GM12878 (cell line): ENCODE results near the gene RASAL3. TPM values are rescaled to one million over a fixed set of nuclear protein-coding genes. Genes with fewer than 3 reads are reported as not detected.

ENCODE experiments used
- BACH1 ChIP-seq: fragments of 450-650 bp; IDR thresholded peaks from 2 replicates; pipeline ENCODE4 v1.6.1; 2017; ENCODE audit warnings: mild to moderate bottlenecking, borderline replicate concordance
- BHLHE40 ChIP-seq, 2 experiments: fragments of 450-650 bp in 1 of 2; IDR thresholded peaks; 2 replicates each; pipeline ENCODE4 v1.6.1; 2011 to 2017; ENCODE audit warnings: low read depth in 2 of 2, borderline replicate concordance in 1 of 2, improper control_type of control experiment in 1 of 2, low read length in 1 of 2, mild to moderate bottlenecking in 1 of 2
- CHD1 ChIP-seq: IDR thresholded peaks from 2 replicates; pipeline ENCODE4 v1.6.1; 2012; ENCODE audit warnings: low read depth, low read length, improper control_type of control experiment
- CREB1 ChIP-seq: IDR thresholded peaks from 2 replicates; pipeline ENCODE4 v1.6.1; 2012; ENCODE audit warnings: low read depth, mild to moderate bottlenecking, inconsistent platforms
- EZH2 ChIP-seq: IDR thresholded peaks from 2 replicates; pipeline ENCODE4 v1.6.1; 2012; ENCODE audit warnings: low read depth, mild to moderate bottlenecking, control low read depth, inconsistent platforms, low read length, borderline replicate concordance; ENCODE audit not compliant: control insufficient read depth
- FOS ChIP-seq: IDR thresholded peaks from 3 replicates; pipeline ENCODE4 v1.6.1; 2011; ENCODE audit warnings: borderline replicate concordance; ENCODE audit not compliant: insufficient read length; ENCODE audit errors: extremely low read depth
- GATAD2B ChIP-seq: fragments of 450-650 bp; conservative IDR thresholded peaks from 2 replicates; pipeline ENCODE4 v1.6.1; 2017; ENCODE audit warnings: low read depth, mild to moderate bottlenecking, moderate library complexity
- HCFC1 ChIP-seq: fragments of 150-350 bp; IDR thresholded peaks from 2 replicates; pipeline ENCODE4 v1.6.1; 2014; ENCODE audit warnings: low read length
- HDGF ChIP-seq: fragments of 450-650 bp; IDR thresholded peaks from 2 replicates; pipeline ENCODE4 v1.6.1; 2016; ENCODE audit warnings: antibody characterized with exemption
- JUND ChIP-seq: IDR thresholded peaks from 2 replicates; pipeline ENCODE4 v1.6.1; 2012; ENCODE audit warnings: low read depth, mild to moderate bottlenecking, low read length, improper control_type of control experiment, moderate library complexity
- KAT2A ChIP-seq: conservative IDR thresholded peaks from 2 replicates; pipeline ENCODE4 v1.6.1; 2011; ENCODE audit warnings: low read depth, low read length; ENCODE audit not compliant: control insufficient read depth
- MAX ChIP-seq: IDR thresholded peaks from 2 replicates; pipeline ENCODE4 v1.6.1; 2012; ENCODE audit warnings: low read depth, low read length, improper control_type of control experiment
- PKNOX1 ChIP-seq: fragments of 450-650 bp; IDR thresholded peaks from 2 replicates; pipeline ENCODE4 v1.6.1; 2016; ENCODE audit warnings: mild to moderate bottlenecking
- POU2F2 ChIP-seq: IDR thresholded peaks from 3 replicates; pipeline ENCODE4 v1.6.1; 2011; ENCODE audit warnings: low read depth, mild to moderate bottlenecking, low read length, borderline replicate concordance
- TARDBP ChIP-seq: IDR thresholded peaks from 2 replicates; pipeline ENCODE4 v1.6.1; 2016; ENCODE audit warnings: borderline replicate concordance
- TBL1XR1 ChIP-seq: IDR thresholded peaks from 2 replicates; pipeline ENCODE4 v1.6.1; 2012; ENCODE audit warnings: low read depth, low read length, improper control_type of control experiment
- ZNF217 ChIP-seq: fragments of 450-650 bp; IDR thresholded peaks from 2 replicates; pipeline ENCODE4 v1.6.1; 2017; ENCODE audit warnings: antibody characterized with exemption, mild to moderate bottlenecking
- ZNF384 ChIP-seq: IDR thresholded peaks from 2 replicates; pipeline ENCODE4 v1.6.1; 2012; ENCODE audit warnings: low read depth, mild to moderate bottlenecking, low read length, improper control_type of control experiment, borderline replicate concordance
- polyA plus RNA-seq, 11 experiments: library from polyadenylated mRNA; depleted of rRNA in 4 of 11; unstranded in 6 of 11; stranded (reverse) in 5 of 11; fragments of >200 nt; fragmentation: Nextera tagmentation in 4 of 11; fragmentation: Illumina TruSeq in 1 of 11; extraction: Ambion mirVana in 4 of 11; extraction: Trizol in 1 of 11; gene quantifications; 1 replicate in 1 of 11; 2 replicates in 10 of 11; pipeline versions ENCODE4 v1.2.1 to v1.2.3, GENCODE V29; 2011 to 2016; ENCODE audit warnings: inconsistent platforms in 2 of 11, missing spikeins in 2 of 11, low read depth in 1 of 11
- total RNA-seq, 4 experiments: library from RNA; depleted of rRNA in 3 of 4; stranded (reverse); fragments of >200 nt in 3 of 4; fragmentation: Illumina TruSeq in 1 of 4; extraction: Trizol in 1 of 4; gene quantifications; 2 replicates each; pipeline versions ENCODE4 v1.2.1 to v1.2.3, GENCODE V29; 2013 to 2021
- TF ChIP-seq, protein P1 (sequence below): IDR thresholded peaks from 2 replicates; pipeline ENCODE4 v1.6.1; 2011; ENCODE audit warnings: borderline replicate concordance, low read depth, mild to moderate bottlenecking, moderate library complexity, mixed read lengths, low read length; ENCODE audit not compliant: insufficient read depth; ENCODE audit errors: extremely low read length
- TF ChIP-seq, protein P2 (sequence below): IDR thresholded peaks from 2 replicates; pipeline ENCODE4 v1.6.1; 2011; ENCODE audit warnings: low read depth, mild to moderate bottlenecking, low read length, moderate library complexity, borderline replicate concordance; ENCODE audit errors: extremely low read depth
- TF ChIP-seq, protein P3 (sequence below): fragments of 450-650 bp; formaldehyde crosslinking; IDR thresholded peaks from 2 replicates; pipeline ENCODE4 v1.5.0; 2022; ENCODE audit warnings: mild to moderate bottlenecking, missing genetic modification characterization
- TF ChIP-seq, protein P4 (sequence below): fragments of 450-650 bp; IDR thresholded peaks from 2 replicates; pipeline ENCODE4 v1.6.1; 2014; ENCODE audit warnings: mild to moderate bottlenecking

Gene RASAL3
- total and polyA plus RNA-seq, 10 of the 15 experiments (the other 5 are each of a cell fraction or from before 2014, with no cell fraction given) = 1.7 to 81.3 (median 23.2) TPM

- TF ChIP-seq EZH2 (no peak), CREB1 (peak; percentile 90), TARDBP (peak; percentile 90), GATAD2B (no peak), ZNF217 (no peak), KAT2A (no peak), BHLHE40 (IDR thresholded peaks at IDR 0.05; ENCODE audit: borderline replicate concordance in 1 of 2, low read depth in 2 of 2, low read length in 1 of 2) (peak in 1 of 2 experiments; percentile 34; a peak in 1 of 4 replicates), HDGF (0 out of 2 replicates have a peak, but pooled peaks have one; percentile 49), TBL1XR1 (no peak), FOS (no peak), ZNF384 (no peak), BACH1 (no peak; the same call in 1 of the 2 replicates), CHD1 (no peak), PKNOX1 (no peak), JUND (no peak), HCFC1 (peak; percentile 74), MAX (no peak), POU2F2 (no peak)
- TF ChIP-seq, protein P1, sequence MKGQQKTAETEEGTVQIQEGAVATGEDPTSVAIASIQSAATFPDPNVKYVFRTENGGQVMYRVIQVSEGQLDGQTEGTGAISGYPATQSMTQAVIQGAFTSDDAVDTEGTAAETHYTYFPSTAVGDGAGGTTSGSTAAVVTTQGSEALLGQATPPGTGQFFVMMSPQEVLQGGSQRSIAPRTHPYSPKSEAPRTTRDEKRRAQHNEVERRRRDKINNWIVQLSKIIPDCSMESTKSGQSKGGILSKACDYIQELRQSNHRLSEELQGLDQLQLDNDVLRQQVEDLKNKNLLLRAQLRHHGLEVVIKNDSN = no peak
- TF ChIP-seq, protein P2, sequence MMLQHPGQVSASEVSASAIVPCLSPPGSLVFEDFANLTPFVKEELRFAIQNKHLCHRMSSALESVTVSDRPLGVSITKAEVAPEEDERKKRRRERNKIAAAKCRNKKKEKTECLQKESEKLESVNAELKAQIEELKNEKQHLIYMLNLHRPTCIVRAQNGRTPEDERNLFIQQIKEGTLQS = no peak
- TF ChIP-seq, protein P3, sequence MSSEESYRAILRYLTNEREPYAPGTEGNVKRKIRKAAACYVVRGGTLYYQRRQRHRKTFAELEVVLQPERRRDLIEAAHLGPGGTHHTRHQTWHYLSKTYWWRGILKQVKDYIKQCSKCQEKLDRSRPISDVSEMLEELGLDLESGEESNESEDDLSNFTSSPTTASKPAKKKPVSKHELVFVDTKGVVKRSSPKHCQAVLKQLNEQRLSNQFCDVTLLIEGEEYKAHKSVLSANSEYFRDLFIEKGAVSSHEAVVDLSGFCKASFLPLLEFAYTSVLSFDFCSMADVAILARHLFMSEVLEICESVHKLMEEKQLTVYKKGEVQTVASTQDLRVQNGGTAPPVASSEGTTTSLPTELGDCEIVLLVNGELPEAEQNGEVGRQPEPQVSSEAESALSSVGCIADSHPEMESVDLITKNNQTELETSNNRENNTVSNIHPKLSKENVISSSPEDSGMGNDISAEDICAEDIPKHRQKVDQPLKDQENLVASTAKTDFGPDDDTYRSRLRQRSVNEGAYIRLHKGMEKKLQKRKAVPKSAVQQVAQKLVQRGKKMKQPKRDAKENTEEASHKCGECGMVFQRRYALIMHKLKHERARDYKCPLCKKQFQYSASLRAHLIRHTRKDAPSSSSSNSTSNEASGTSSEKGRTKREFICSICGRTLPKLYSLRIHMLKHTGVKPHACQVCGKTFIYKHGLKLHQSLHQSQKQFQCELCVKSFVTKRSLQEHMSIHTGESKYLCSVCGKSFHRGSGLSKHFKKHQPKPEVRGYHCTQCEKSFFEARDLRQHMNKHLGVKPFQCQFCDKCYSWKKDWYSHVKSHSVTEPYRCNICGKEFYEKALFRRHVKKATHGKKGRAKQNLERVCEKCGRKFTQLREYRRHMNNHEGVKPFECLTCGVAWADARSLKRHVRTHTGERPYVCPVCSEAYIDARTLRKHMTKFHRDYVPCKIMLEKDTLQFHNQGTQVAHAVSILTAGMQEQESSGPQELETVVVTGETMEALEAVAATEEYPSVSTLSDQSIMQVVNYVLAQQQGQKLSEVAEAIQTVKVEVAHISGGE (CRISPR knock-in tag) = no peak
- TF ChIP-seq, protein P4, sequence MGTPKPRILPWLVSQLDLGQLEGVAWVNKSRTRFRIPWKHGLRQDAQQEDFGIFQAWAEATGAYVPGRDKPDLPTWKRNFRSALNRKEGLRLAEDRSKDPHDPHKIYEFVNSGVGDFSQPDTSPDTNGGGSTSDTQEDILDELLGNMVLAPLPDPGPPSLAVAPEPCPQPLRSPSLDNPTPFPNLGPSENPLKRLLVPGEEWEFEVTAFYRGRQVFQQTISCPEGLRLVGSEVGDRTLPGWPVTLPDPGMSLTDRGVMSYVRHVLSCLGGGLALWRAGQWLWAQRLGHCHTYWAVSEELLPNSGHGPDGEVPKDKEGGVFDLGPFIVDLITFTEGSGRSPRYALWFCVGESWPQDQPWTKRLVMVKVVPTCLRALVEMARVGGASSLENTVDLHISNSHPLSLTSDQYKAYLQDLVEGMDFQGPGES = no peak
Measured at GRCh38 chr19:15449620-15450527, 14.5 kb downstream of the RASAL3 start, which contains the start of gene WIZ (continued).
